ENCODE measurements around the gene COX15. TPM values are rescaled to one million over a fixed set of nuclear protein-coding genes. Genes with fewer than 3 reads are reported as not detected.
A peak's percentile ranks its signal among the peaks of the same experiment; 100 is the strongest.
"Not testable (repeated sequence)": the region's sequence is repeated elsewhere in the genome, so short reads cannot be mapped to it uniquely, and the experiment has no call there.

COX15 gene
- total RNA-seq, 1 donor from 2014 or later: 52.6 TPM

- no peak for TF ChIP-seq CTCF (IDR thresholded peaks at IDR 0.05; ENCODE audit: unreplicated experiment)
- Mint-ChIP-seq H3K4me3 (no peak overlapping the region), H3K9me3 (peaks cover 29% of the 10 kb centered on the region), H3K4me1 (no peaks in the 10 kb centered on the region), H3K36me3 (peaks cover 64% of the 10 kb centered on the region), H3K27me3 (ENCODE audit: low read depth) (no peaks in the 10 kb centered on the region), H3K27ac (no peak overlapping the region)
- no peak for DNase-seq (ENCODE audit: low spot score in 2 of 2, unreplicated experiment in 2 of 2)
Observed at GRCh38 chr10:99740933-99741559, 9.1 kb upstream of the COX15 start.

GRCh38 chr10:99740260-99740659 lies 8.3 kb upstream of the COX15 start:
- Mint-ChIP-seq H3K4me1 (no peaks in the 10 kb centered on the region), H3K9me3 (peaks cover 29% of the 10 kb centered on the region), H3K4me3 (no peak overlapping the region), H3K27me3 (ENCODE audit: low read depth) (no peaks in the 10 kb centered on the region), H3K27ac (no peak overlapping the region), H3K36me3 (peaks cover 63% of the 10 kb centered on the region)
- no peak for TF ChIP-seq CTCF (IDR thresholded peaks at IDR 0.05; ENCODE audit: unreplicated experiment)
- no peak for DNase-seq (ENCODE audit: low spot score in 2 of 2, unreplicated experiment in 2 of 2)

- DNase-seq (ENCODE audit: low spot score in 2 of 2, unreplicated experiment in 2 of 2); H3K27me3 Mint-ChIP-seq (ENCODE audit: low read depth); H3K9me3 Mint-ChIP-seq; H3K4me3 Mint-ChIP-seq; H3K27ac Mint-ChIP-seq: not testable (repeated sequence)
- Mint-ChIP-seq H3K4me1 (peaks cover 12% of the 10 kb centered on the region), H3K36me3 (peaks cover 19% of the 10 kb centered on the region)
Observed at GRCh38 chr10:99734111-99734510, 2.2 kb upstream of the COX15 start.

GRCh38 chr10:99733366-99733765 lies 1.4 kb upstream of the COX15 start:
- H3K9me3 Mint-ChIP-seq: no peaks in the 10 kb centered on the region
- H3K27ac Mint-ChIP-seq: no peak overlapping the region
- peaks cover 12% of the 10 kb centered on the region for H3K36me3 Mint-ChIP-seq
- no peak for DNase-seq (ENCODE audit: low spot score in 2 of 2, unreplicated experiment in 2 of 2)
- H3K4me3 Mint-ChIP-seq: peak overlapping the region; percentile 46
- no peak for TF ChIP-seq CTCF (IDR thresholded peaks at IDR 0.05; ENCODE audit: unreplicated experiment)
- no peaks in the 10 kb centered on the region for H3K27me3 Mint-ChIP-seq (ENCODE audit: low read depth)
- H3K4me1 Mint-ChIP-seq: peaks cover 12% of the 10 kb centered on the region

- H3K36me3 Mint-ChIP-seq: peaks cover 12% of the 10 kb centered on the region
- peaks cover 12% of the 10 kb centered on the region for H3K4me1 Mint-ChIP-seq
- TF ChIP-seq CTCF (IDR thresholded peaks at IDR 0.05; ENCODE audit: unreplicated experiment): no peak
- no peaks in the 10 kb centered on the region for H3K9me3 Mint-ChIP-seq
- peak overlapping the region; percentile 99 for H3K4me3 Mint-ChIP-seq
- DNase-seq (ENCODE audit: low spot score in 2 of 2, unreplicated experiment in 2 of 2): no peak
- H3K27ac Mint-ChIP-seq: peak overlapping the region; percentile 99
- no peaks in the 10 kb centered on the region for H3K27me3 Mint-ChIP-seq (ENCODE audit: low read depth)
Observed at GRCh38 chr10:99731306-99732032, 458 bp downstream of the COX15 start.

GRCh38 chr10:99730026-99730425 lies 1.9 kb downstream of the COX15 start:
- no peak overlapping the region for H3K27ac Mint-ChIP-seq
- H3K4me1 Mint-ChIP-seq: peaks cover 12% of the 10 kb centered on the region
- DNase-seq (ENCODE audit: low spot score in 2 of 2, unreplicated experiment in 2 of 2): no peak
- H3K9me3 Mint-ChIP-seq: no peaks in the 10 kb centered on the region
- peaks cover 20% of the 10 kb centered on the region for H3K36me3 Mint-ChIP-seq
- no peaks in the 10 kb centered on the region for H3K27me3 Mint-ChIP-seq (ENCODE audit: low read depth)
- H3K4me3 Mint-ChIP-seq: no peak overlapping the region
- no peak for TF ChIP-seq CTCF (IDR thresholded peaks at IDR 0.05; ENCODE audit: unreplicated experiment)

All from mesothelial cell of epicardium (in vitro differentiated cells).